ENCODE results near the gene MMUT. TPM values are rescaled to one million over a fixed set of nuclear protein-coding genes. Genes with fewer than 3 reads are reported as not detected.

MMUT gene
- total RNA-seq, 1 experiment from 2014 or later, result 7.1 TPM

Other genes starting within 250 kb of the MMUT start
- 5.5 TPM for gene CENPQ, start 117 bp upstream of the MMUT start, total RNA-seq (2021; ENCODE audit: unreplicated experiment)
- gene GLYATL3, start 36.7 kb upstream of the MMUT start, total RNA-seq (2021; ENCODE audit: unreplicated experiment), result not detected
- 0.15 TPM for gene C6orf141, start 87.4 kb upstream of the MMUT start, total RNA-seq (2021; ENCODE audit: unreplicated experiment)
- 0.23 TPM for gene RHAG, start 173.6 kb upstream of the MMUT start, total RNA-seq (2021; ENCODE audit: unreplicated experiment)